NCI-H748 (cell line): Measurements from ENCODE around the gene SS18L1.

Experiments used
- DNase-seq: peaks from one replicate; lab custom pipeline; 2025; ENCODE audit not compliant: unreplicated experiment; lab: John Stamatoyannopoulos, UW

Gene SS18L1

GRCh38 chr20:62168890-62169435 lies 25.4 kb downstream of the SS18L1 start:
- DNase-seq, result no peak

GRCh38 chr20:62170536-62170935 lies 27.0 kb downstream of the SS18L1 start:
- DNase-seq, result no peak

- no peak for DNase-seq
These were observed 27.7 kb downstream of the SS18L1 start for GRCh38 chr20:62171245-62171644.

GRCh38 chr20:62172666-62173065 lies 29.1 kb downstream of the SS18L1 start:
- no peak for DNase-seq

- DNase-seq, result no peak
These were observed 30.6 kb downstream of the SS18L1 start for GRCh38 chr20:62174021-62174804.

- DNase-seq, result no peak
These were observed 31.5 kb downstream of the SS18L1 start for GRCh38 chr20:62174870-62175624.

- DNase-seq, result no peak
These were observed 32.1 kb downstream of the SS18L1 start for GRCh38 chr20:62175711-62176110.

GRCh38 chr20:62176866-62177265 lies 33.3 kb downstream of the SS18L1 start:
- DNase-seq, result no peak

- no peak for DNase-seq
These were observed 33.7 kb downstream of the SS18L1 start for GRCh38 chr20:62177307-62177706.

GRCh38 chr20:62178316-62179161 lies 35.0 kb downstream of the SS18L1 start:
- DNase-seq, result no peak

- no peak for DNase-seq
These were observed 35.6 kb downstream of the SS18L1 start for GRCh38 chr20:62179162-62179504.

- DNase-seq, result no peak
These were observed 38.2 kb downstream of the SS18L1 start for GRCh38 chr20:62181808-62182207.

GRCh38 chr20:62182469-62183425 lies 39.2 kb downstream of the SS18L1 start, which contains the start of gene MTG2:
Gene MTG2, plus strand, starts transcription at chr20:62183028. Its CDS starts 10,393 bp downstream, at chr20:62193421.
- DNase-seq, result peak; percentile 93

- DNase-seq, result peak; percentile 5
These were observed 40.0 kb downstream of the SS18L1 start for GRCh38 chr20:62183426-62184142.

GRCh38 chr20:62186096-62186426 lies 42.5 kb downstream of the SS18L1 start:
- no peak for DNase-seq

GRCh38 chr20:62186887-62187866 lies 43.6 kb downstream of the SS18L1 start:
- DNase-seq, result no peak

GRCh38 chr20:62190639-62191411 lies 47.3 kb downstream of the SS18L1 start:
- no peak for DNase-seq
